Astrocyte (in vitro differentiated cells and primary cell): ENCODE measurements around the gene PLEKHG2. TPM values are rescaled to one million over a fixed set of nuclear protein-coding genes. Genes with fewer than 3 reads are reported as not detected.

Experiments used
- DNase-seq: peaks from one replicate; pipeline ENCODE4 v3.0.0-alpha.2; 2010; ENCODE audit warnings: low read depth
- FAIRE-seq: peaks from 2 replicates; lab custom pipeline; 2011; peaks lifted over from hg19 to GRCh38; lab: Jason Lieb, UNC
- H2AFZ ChIP-seq: 2 replicates; pipeline ENCODE4 v1.6.0; 2012; ENCODE audit warnings: low read depth, low read length, inconsistent platforms
- H3K27ac ChIP-seq: 2 replicates; pipeline ENCODE4 v1.5.1; 2011; ENCODE audit warnings: low read depth, low read length, inconsistent platforms
- H3K27me3 ChIP-seq: 2 replicates; pipeline ENCODE4 v1.6.0; 2011; ENCODE audit warnings: low read length, inconsistent platforms; ENCODE audit not compliant: insufficient read depth
- H3K36me3 ChIP-seq: 2 replicates; pipeline ENCODE4 v1.5.1; 2011; ENCODE audit warnings: low read length, inconsistent platforms; ENCODE audit not compliant: insufficient read depth
- H3K4me1 ChIP-seq: 2 replicates; pipeline ENCODE4 v1.5.1; 2011; ENCODE audit warnings: low read length, inconsistent platforms; ENCODE audit not compliant: insufficient read depth
- H3K4me2 ChIP-seq: 2 replicates; pipeline ENCODE4 v1.6.0; 2012; ENCODE audit warnings: low read length, inconsistent platforms
- H3K4me3 ChIP-seq: 2 replicates; pipeline ENCODE4 v1.5.1; 2011; ENCODE audit warnings: low read depth, mild to moderate bottlenecking, low read length, inconsistent platforms; ENCODE audit not compliant: insufficient read depth
- H3K79me2 ChIP-seq: 2 replicates; pipeline ENCODE4 v1.6.0; 2012; ENCODE audit warnings: mild to moderate bottlenecking, low read length, inconsistent platforms; ENCODE audit not compliant: insufficient read depth
- H3K9ac ChIP-seq: 2 replicates; pipeline ENCODE4 v1.6.0; 2012; ENCODE audit warnings: mild to moderate bottlenecking, low read length, inconsistent platforms
- H3K9me3 ChIP-seq: 2 replicates; pipeline ENCODE4 v1.5.1; 2012; ENCODE audit warnings: low read depth, mild to moderate bottlenecking, low read length, inconsistent platforms; ENCODE audit not compliant: insufficient read depth
- H4K20me1 ChIP-seq: 2 replicates; pipeline ENCODE4 v1.6.0; 2012; ENCODE audit warnings: low read length, inconsistent platforms; ENCODE audit not compliant: insufficient read depth
- H3K27ac Mint-ChIP-seq: one replicate; pipeline ENCODE4 v1.8.0; 2021; ENCODE audit warnings: mild to moderate bottlenecking, mixed read lengths; ENCODE audit not compliant: unreplicated experiment
- H3K27me3 Mint-ChIP-seq: one replicate; pipeline ENCODE4 v1.8.0; 2021; ENCODE audit warnings: low read depth, mixed read lengths; ENCODE audit not compliant: unreplicated experiment
- H3K36me3 Mint-ChIP-seq: one replicate; pipeline ENCODE4 v1.8.0; 2021; ENCODE audit warnings: low read depth, mixed read lengths; ENCODE audit not compliant: unreplicated experiment
- H3K4me1 Mint-ChIP-seq: one replicate; pipeline ENCODE4 v1.8.0; 2021; ENCODE audit warnings: low read depth, mixed read lengths; ENCODE audit not compliant: unreplicated experiment
- H3K4me3 Mint-ChIP-seq: one replicate; pipeline ENCODE4 v1.8.0; 2021; ENCODE audit warnings: mild to moderate bottlenecking, moderate library complexity, mixed read lengths; ENCODE audit not compliant: unreplicated experiment
- H3K9me3 Mint-ChIP-seq: one replicate; pipeline ENCODE4 v1.8.0; 2021; ENCODE audit warnings: mild to moderate bottlenecking, mixed read lengths; ENCODE audit not compliant: unreplicated experiment
- EZH2 ChIP-seq: IDR thresholded peaks from 2 replicates; pipeline ENCODE4 v1.6.1; 2012; ENCODE audit warnings: mild to moderate bottlenecking, low read length, inconsistent platforms; ENCODE audit not compliant: insufficient read depth
- total RNA-seq: library from RNA; stranded (reverse); gene quantifications from 2 replicates; pipeline ENCODE4 v1.2.1, GENCODE V29; 2021
- TF ChIP-seq, protein P1 (sequence below): IDR thresholded peaks from 2 replicates; pipeline ENCODE4 v1.5.1; 2011; ENCODE audit warnings: low read depth, mild to moderate bottlenecking, inconsistent platforms, low read length, moderate library complexity; ENCODE audit not compliant: insufficient read depth

PLEKHG2 gene
- total RNA-seq, 1 donor from 2014 or later: 102 TPM

GRCh38 chr19:39432677-39433025 is 20.2 kb downstream of the PLEKHG2 start:
- no peak overlapping the region for H3K4me2 ChIP-seq
- H3K4me1 Mint-ChIP-seq: peaks cover 33% of the 10 kb centered on the region
- peak overlapping the region; percentile 20 for H3K27ac ChIP-seq
- H3K9me3 ChIP-seq: no peaks in the 10 kb centered on the region
- H3K36me3 Mint-ChIP-seq: peaks cover 14% of the 10 kb centered on the region
- no peak overlapping the region for H3K4me3 ChIP-seq
- H3K4me3 Mint-ChIP-seq: peak overlapping the region; percentile 72
- no peaks in the 10 kb centered on the region for H3K9me3 Mint-ChIP-seq
- H3K9ac ChIP-seq: peak overlapping the region; percentile 99
- H3K79me2 ChIP-seq: peaks cover 39% of the 10 kb centered on the region
- FAIRE-seq: no peak
- no peaks in the 10 kb centered on the region for H3K27me3 Mint-ChIP-seq
- H3K36me3 ChIP-seq: peaks cover 26% of the 10 kb centered on the region
- H3K27me3 ChIP-seq: no peaks in the 10 kb centered on the region
- no peak for DNase-seq
- peaks cover 29% of the 10 kb centered on the region for H4K20me1 ChIP-seq
- no peak overlapping the region for H2AFZ ChIP-seq
- peaks cover 40% of the 10 kb centered on the region for H3K4me1 ChIP-seq
- TF ChIP-seq, protein P1, sequence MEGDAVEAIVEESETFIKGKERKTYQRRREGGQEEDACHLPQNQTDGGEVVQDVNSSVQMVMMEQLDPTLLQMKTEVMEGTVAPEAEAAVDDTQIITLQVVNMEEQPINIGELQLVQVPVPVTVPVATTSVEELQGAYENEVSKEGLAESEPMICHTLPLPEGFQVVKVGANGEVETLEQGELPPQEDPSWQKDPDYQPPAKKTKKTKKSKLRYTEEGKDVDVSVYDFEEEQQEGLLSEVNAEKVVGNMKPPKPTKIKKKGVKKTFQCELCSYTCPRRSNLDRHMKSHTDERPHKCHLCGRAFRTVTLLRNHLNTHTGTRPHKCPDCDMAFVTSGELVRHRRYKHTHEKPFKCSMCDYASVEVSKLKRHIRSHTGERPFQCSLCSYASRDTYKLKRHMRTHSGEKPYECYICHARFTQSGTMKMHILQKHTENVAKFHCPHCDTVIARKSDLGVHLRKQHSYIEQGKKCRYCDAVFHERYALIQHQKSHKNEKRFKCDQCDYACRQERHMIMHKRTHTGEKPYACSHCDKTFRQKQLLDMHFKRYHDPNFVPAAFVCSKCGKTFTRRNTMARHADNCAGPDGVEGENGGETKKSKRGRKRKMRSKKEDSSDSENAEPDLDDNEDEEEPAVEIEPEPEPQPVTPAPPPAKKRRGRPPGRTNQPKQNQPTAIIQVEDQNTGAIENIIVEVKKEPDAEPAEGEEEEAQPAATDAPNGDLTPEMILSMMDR: no peak
- TF ChIP-seq EZH2: no peak
- H3K27ac Mint-ChIP-seq: no peak overlapping the region

DNA sequence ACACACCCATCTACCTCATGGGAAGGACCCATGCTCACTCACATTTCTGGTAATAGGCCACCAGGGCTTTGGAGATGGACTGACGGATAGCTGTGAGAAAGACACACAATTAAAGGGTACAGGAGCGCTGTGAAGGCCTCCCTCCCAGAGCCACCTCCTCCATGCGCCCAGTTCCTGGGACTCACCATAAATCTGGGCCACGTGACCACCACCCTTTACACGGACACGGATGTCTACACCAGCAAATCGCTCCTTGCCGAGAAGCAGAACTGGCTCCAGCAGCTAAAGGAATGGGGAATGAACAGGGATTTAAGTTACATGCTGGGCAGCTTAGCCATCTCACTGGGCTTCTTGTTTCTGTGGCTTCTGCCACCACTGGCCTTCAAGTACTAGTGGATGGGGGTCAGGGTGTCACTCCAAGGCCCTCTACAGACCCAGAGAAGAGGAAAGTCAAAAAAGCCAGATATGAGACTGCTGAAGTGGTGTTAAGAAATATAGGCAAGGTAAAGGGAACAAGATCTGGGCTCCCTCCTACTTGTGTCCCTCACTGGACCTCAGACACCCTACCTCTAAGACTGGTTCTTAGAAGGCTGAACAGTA is 21.1 kb downstream of the PLEKHG2 start:
- peak overlapping the region; percentile 75 for H3K27ac Mint-ChIP-seq
- peaks cover 28% of the 10 kb centered on the region for H3K4me1 Mint-ChIP-seq

More for the DNA sequence above, 21.1 kb downstream of the PLEKHG2 start:
- H3K4me3 Mint-ChIP-seq: peak overlapping the region; percentile 100
- no peaks in the 10 kb centered on the region for H3K27me3 ChIP-seq
- H4K20me1 ChIP-seq: peaks cover 29% of the 10 kb centered on the region
- peak overlapping the region; percentile 88 for H3K4me2 ChIP-seq
- H3K36me3 ChIP-seq: peaks cover 26% of the 10 kb centered on the region
- H3K4me3 ChIP-seq: peak overlapping the region; percentile 99
- FAIRE-seq (no peak), DNase-seq (no peak)
- H3K9me3 ChIP-seq: no peaks in the 10 kb centered on the region
- H3K36me3 Mint-ChIP-seq: peaks cover 14% of the 10 kb centered on the region
- H3K9me3 Mint-ChIP-seq: no peaks in the 10 kb centered on the region
- peak overlapping the region; percentile 99 for H3K9ac ChIP-seq
- H3K27me3 Mint-ChIP-seq: no peaks in the 10 kb centered on the region
- H3K4me1 ChIP-seq: peaks cover 33% of the 10 kb centered on the region
- no peak overlapping the region for H2AFZ ChIP-seq
- H3K27ac ChIP-seq: peak overlapping the region; percentile 94
- H3K79me2 ChIP-seq: peaks cover 39% of the 10 kb centered on the region
- TF ChIP-seq, protein P1: no peak
- TF ChIP-seq EZH2: no peak
